Spleen (tissue), 11 donors: Measurements from ENCODE around the gene DLX2. TPM values are rescaled to one million over a fixed set of nuclear protein-coding genes. Genes with fewer than 3 reads are reported as not detected.

Experiments used
- DNase-seq: peaks from one replicate; pipeline ENCODE4 v3.0.0-alpha.2; 2020
- H3K27ac ChIP-seq, 8 donors: fragments of 200-600 bp; sonication (generic) in 7 of 8; 1 replicate in 4 of 8; 2 replicates in 4 of 8; pipeline versions ENCODE4 v1.5.0 to v1.8.0; 2016 to 2021; ENCODE audit warnings: inconsistent platforms in 4 of 8, mild to moderate bottlenecking in 4 of 8, moderate library complexity in 1 of 8
- H3K27me3 ChIP-seq, 7 donors: fragments of 200-600 bp; sonication (generic) in 6 of 7; replicated peaks in 1 of 7; 1 replicate in 4 of 7; 2 replicates in 3 of 7; pipeline versions ENCODE4 v1.5.0 to v1.8.0; 2016 to 2021; ENCODE audit warnings: inconsistent platforms in 3 of 7, mild to moderate bottlenecking in 1 of 7
- H3K36me3 ChIP-seq, 6 donors: fragments of 200-600 bp; sonication (generic) in 5 of 6; 1 replicate in 4 of 6; 2 replicates in 2 of 6; pipeline versions ENCODE4 v1.5.0 to v1.8.0; 2016 to 2021; ENCODE audit warnings: inconsistent platforms in 2 of 6
- H3K4me1 ChIP-seq, 6 donors: fragments of 200-600 bp; sonication (generic) in 5 of 6; 1 replicate in 3 of 6; 2 replicates in 3 of 6; pipeline versions ENCODE4 v1.5.0 to v1.8.0; 2016 to 2021; ENCODE audit warnings: inconsistent platforms in 3 of 6
- H3K4me3 ChIP-seq, 8 donors: fragments of 200-600 bp; sonication (generic) in 7 of 8; 1 replicate in 4 of 8; 2 replicates in 4 of 8; pipeline versions ENCODE4 v1.5.0 to v1.8.0; 2016 to 2021; ENCODE audit warnings: inconsistent platforms in 4 of 8, mild to moderate bottlenecking in 4 of 8, moderate library complexity in 2 of 8
- H3K9me3 ChIP-seq, 8 donors: fragments of 200-600 bp; sonication (generic) in 7 of 8; 1 replicate in 4 of 8; 2 replicates in 4 of 8; pipeline versions ENCODE4 v1.5.0 to v1.8.0; 2016 to 2021; ENCODE audit warnings: inconsistent platforms in 4 of 8
- POLR2A ChIP-seq, 3 donors: fragments of 450-650 bp; IDR thresholded peaks; one replicate each; pipeline ENCODE4 v1.5.1; 2017; ENCODE audit warnings: antibody characterized with exemption in 3 of 3, mild to moderate bottlenecking in 1 of 3
- POLR2AphosphoS5 ChIP-seq, 3 donors: sonication (generic); formaldehyde crosslinking; IDR thresholded peaks; one replicate each; pipeline ENCODE4 v1.5.1; 2017; ENCODE audit warnings: antibody characterized with exemption in 3 of 3
- WGBS, 5 donors: extraction: QIAGEN DNeasy Blood & Tissue Kit in 3 of 5; methylation state at CpG; one replicate each; pipeline versions ENCODE4 v1.1.5 to v1.1.7; 2013 to 2018; 5-methylcytosine and 5-hydroxymethylcytosine counted together
- intact Hi-C: fragments of 100-400 bp; cut with DNase I; formaldehyde crosslinking; loops from one replicate; pipeline ENCODE4 v1.15.0; 2023; ENCODE audit warnings: low total_unique reads
- polyA plus RNA-seq, 3 donors: library from polyadenylated mRNA; stranded (reverse); fragments of 200-250 nt; gene quantifications; one replicate each; pipeline ENCODE4 v1.2.1, GENCODE V29; 2013
- total RNA-seq, 7 donors: library from RNA; depleted of rRNA in 3 of 7; stranded (reverse); fragments of >200 nt in 3 of 7; fragmentation: NEBNext Ultra II Directional in 4 of 7; extraction: Animal tissue kit (Norgen Biotek cat#: 25700) in 4 of 7; gene quantifications; one replicate each; pipeline versions ENCODE4 v1.1.0 to v1.2.1, GENCODE V29; 2016 to 2021
- TF ChIP-seq, protein P1 (sequence below), 11 experiments: fragments of 200-600 bp in 7 of 11; fragments of 450-650 bp in 4 of 11; sonication (generic) in 4 of 11; IDR thresholded peaks in 8 of 11; conservative IDR thresholded peaks in 3 of 11; 1 replicate in 7 of 11; 2 replicates in 4 of 11; pipeline versions ENCODE4 v1.4.0 to v1.8.0; 2016 to 2021; ENCODE audit warnings: antibody characterized with exemption in 11 of 11, inconsistent platforms in 4 of 11, mild to moderate bottlenecking in 1 of 11
- donor health status: healthy with polysubstance abuse.
- donor health status: DM: no; HTN: no; CAD: no; lungs with moderate emphysema.
- donor health status: DM: no; HTN: no; CAD: no.
- donor health status: Bipolar disorder and iron deficiency.
- donor health status: healthy.
- donor health status: DM: no; HTN: no; CAD: no.
- donor health status: DM: yes; HTN: yes; CAD: no.

Gene DLX2
- total and polyA plus RNA-seq, 10 donors = 0.06 TPM; not detected in 9

DNA sequence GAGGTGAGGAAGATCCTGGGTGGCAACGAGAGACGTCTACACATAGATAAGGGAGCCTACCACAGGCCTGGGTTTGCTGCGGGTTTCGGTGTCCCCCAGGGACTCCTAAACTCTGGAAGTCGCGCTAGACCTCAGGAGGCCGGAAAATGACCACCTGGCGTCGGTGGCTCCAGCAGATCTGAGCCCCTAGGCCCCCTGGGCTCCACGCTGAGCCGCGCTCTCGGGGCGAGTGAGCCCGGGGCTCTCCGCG, 18.4 kb downstream of the DLX2 start:
- intact Hi-C loops = no loop called here
- H3K9me3 ChIP-seq = peaks cover 0 to 38% (median 0%) of the 10 kb centered on the region in 8 donors
- H3K27me3 ChIP-seq = peaks cover 50 to 100% (median 99%) of the 10 kb centered on the region in 7 donors
- 1 to 6% (median 3%) methylated on average over 8 to 17 of the region's 17 CpGs for WGBS, 5 donors
- H3K36me3 ChIP-seq = no peaks in the 10 kb centered on the region
- H3K4me3 ChIP-seq = peak overlapping the region in 6 of 8 donors; percentile 47 to 69 (median 52)
- H3K27ac ChIP-seq = no peak overlapping the region
- no peak for DNase-seq
- no peak for TF ChIP-seq POLR2AphosphoS5 (IDR thresholded peaks at IDR 0.05)
- TF ChIP-seq, protein P1, sequence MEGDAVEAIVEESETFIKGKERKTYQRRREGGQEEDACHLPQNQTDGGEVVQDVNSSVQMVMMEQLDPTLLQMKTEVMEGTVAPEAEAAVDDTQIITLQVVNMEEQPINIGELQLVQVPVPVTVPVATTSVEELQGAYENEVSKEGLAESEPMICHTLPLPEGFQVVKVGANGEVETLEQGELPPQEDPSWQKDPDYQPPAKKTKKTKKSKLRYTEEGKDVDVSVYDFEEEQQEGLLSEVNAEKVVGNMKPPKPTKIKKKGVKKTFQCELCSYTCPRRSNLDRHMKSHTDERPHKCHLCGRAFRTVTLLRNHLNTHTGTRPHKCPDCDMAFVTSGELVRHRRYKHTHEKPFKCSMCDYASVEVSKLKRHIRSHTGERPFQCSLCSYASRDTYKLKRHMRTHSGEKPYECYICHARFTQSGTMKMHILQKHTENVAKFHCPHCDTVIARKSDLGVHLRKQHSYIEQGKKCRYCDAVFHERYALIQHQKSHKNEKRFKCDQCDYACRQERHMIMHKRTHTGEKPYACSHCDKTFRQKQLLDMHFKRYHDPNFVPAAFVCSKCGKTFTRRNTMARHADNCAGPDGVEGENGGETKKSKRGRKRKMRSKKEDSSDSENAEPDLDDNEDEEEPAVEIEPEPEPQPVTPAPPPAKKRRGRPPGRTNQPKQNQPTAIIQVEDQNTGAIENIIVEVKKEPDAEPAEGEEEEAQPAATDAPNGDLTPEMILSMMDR (IDR thresholded peaks at IDR 0.05 in 8 of 11, conservative IDR thresholded peaks at IDR 0.05 in 3 of 11) = no peak
- TF ChIP-seq POLR2A (IDR thresholded peaks at IDR 0.05) = no peak
- peaks cover 18 to 86% (median 50%) of the 10 kb centered on the region in 6 donors for H3K4me1 ChIP-seq

DNA sequence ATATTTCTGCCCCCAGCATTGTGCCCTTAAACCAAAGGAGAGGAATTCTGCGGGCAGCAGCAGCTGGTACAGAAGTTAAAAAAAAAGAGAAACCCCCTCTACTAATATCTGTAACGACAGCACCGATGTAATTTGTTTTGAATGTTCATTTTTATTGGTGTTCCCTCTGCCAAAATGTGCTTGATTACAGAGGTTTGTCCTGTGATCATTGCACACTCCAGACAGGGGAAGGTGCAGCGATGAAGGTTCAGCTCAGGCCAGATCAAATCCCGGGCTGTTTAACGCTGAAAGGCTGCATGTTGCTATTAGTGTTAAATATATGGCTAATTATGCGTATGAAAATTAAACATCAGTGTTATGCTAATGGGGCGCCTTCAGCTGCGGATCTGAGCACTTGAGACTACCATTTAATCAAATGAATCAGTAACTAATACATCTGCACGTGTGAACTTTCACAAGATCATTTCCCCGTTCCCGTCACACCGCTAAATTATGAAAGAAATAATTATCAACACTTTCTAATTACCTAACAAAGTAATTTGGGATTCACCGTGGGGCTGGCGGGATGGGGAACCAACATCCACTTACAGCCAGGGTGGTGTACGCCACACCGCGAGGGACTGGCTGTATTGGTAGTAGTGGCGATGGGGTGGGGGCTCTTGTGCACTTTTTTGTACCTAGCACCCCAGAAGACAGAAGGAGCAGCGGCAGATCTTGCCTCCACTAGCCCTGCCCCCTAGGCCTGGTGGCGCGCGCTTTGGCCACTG, 18.9 kb downstream of the DLX2 start:
- no peak for DNase-seq
- H3K9me3 ChIP-seq = peaks cover 0 to 38% (median 0%) of the 10 kb centered on the region in 8 donors
- peaks cover 18 to 84% (median 50%) of the 10 kb centered on the region in 6 donors for H3K4me1 ChIP-seq
- TF ChIP-seq POLR2A (IDR thresholded peaks at IDR 0.05) = no peak
- TF ChIP-seq, protein P1 (IDR thresholded peaks at IDR 0.05 in 8 of 11, conservative IDR thresholded peaks at IDR 0.05 in 3 of 11) = no peak
- intact Hi-C loops = no loop called here
- WGBS, 5 donors = 9 to 15% (median 10%) methylated on average over 23 of the region's 23 CpGs
- no peaks in the 10 kb centered on the region for H3K36me3 ChIP-seq
- H3K27ac ChIP-seq = no peak overlapping the region
- peak overlapping the region in 3 of 8 donors; percentile 47 to 69 (median 52) for H3K4me3 ChIP-seq
- H3K27me3 ChIP-seq = peaks cover 47 to 100% (median 97%) of the 10 kb centered on the region in 7 donors

DNA sequence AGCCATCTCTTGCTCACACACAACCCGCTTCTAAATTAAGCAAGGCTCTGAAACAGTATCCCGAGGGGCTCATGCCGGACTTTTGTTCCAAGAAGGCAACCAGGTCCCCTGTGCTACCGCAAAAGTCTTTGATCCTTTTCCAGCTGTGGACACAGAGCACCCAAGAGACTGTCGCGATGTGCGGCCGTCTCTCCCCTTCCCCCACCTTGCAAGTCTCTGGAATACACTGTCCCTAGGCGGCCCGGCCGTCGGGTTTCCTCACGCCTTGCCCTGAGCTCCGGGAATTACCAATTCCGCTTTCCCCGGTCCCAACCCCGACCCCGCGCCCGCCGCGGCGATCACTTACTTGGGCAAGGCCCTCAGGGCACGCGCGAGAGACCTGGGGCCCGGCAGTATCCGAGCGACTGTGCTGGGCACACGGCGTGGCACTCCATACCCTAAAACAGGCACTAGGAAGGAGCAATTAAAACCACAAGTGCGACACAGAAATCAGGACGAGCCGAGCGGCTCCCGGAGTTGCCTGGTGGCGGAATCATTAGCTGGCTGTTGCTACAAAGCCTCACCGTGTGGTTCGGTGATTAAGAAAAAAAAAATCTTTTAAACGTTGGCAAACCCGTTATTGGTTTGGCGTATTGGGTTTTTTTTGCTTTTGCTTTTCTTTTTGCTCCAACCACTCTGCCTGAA, 19.6 kb downstream of the DLX2 start:
- Histone ChIP-seq H3K4me3 (peak overlapping the region in 1 of 8 donors; percentile 32), H3K36me3 (no peaks in the 10 kb centered on the region), H3K27me3 (peaks cover 42 to 100% (median 90%) of the 10 kb centered on the region in 7 donors), H3K27ac (no peak overlapping the region), H3K9me3 (peaks cover 0 to 30% (median 0%) of the 10 kb centered on the region in 8 donors), H3K4me1 (peaks cover 18 to 77% (median 50%) of the 10 kb centered on the region in 6 donors)
- TF ChIP-seq POLR2A (IDR thresholded peaks at IDR 0.05) (no peak), POLR2AphosphoS5 (IDR thresholded peaks at IDR 0.05) (peak in 1 of 3 donors; percentile 59)
- TF ChIP-seq, protein P1 (IDR thresholded peaks at IDR 0.05 in 8 of 11, conservative IDR thresholded peaks at IDR 0.05 in 3 of 11) = no peak
- peak; percentile 78 for DNase-seq
- 8 to 12% (median 10%) methylated on average over 36 to 42 of the region's 42 CpGs for WGBS, 5 donors
- intact Hi-C loops = no loop called here
